Adrenal gland (tissue), 5 donors: Measurements from ENCODE around the gene OR13C9.
"Not testable (repeated sequence)": the region's sequence is repeated elsewhere in the genome, so short reads cannot be mapped to it uniquely, and the experiment has no call there.

ENCODE experiments used
- CTCF ChIP-seq, 6 experiments: fragments of 450-650 bp in 4 of 6; fragments of 200-600 bp in 2 of 6; sonication (generic) in 1 of 6; IDR thresholded peaks; 1 replicate in 5 of 6; 2 replicates in 1 of 6; pipeline versions ENCODE4 v1.5.1 to v1.8.0; 2016 to 2021; ENCODE audit warnings: antibody characterized with exemption in 6 of 6, mild to moderate bottlenecking in 2 of 6, moderate library complexity in 1 of 6
- POLR2A ChIP-seq, 2 donors: fragments of 450-650 bp; IDR thresholded peaks; one replicate each; pipeline ENCODE4 v1.6.1; 2017; ENCODE audit warnings: antibody characterized with exemption in 2 of 2, mild to moderate bottlenecking in 2 of 2, moderate library complexity in 1 of 2
- donor health status: DM: no; HTN: no; CAD: no.

GRCh38 chr9:104625964-104626363, 8.0 kb upstream of the OR13C9 start:
- not testable (repeated sequence) for TF ChIP-seq CTCF, POLR2A (IDR thresholded peaks at IDR 0.05)
